NCI-H2107 treated with DMSO at 0.1 percent for 48 hours (cell line): ENCODE data around the gene KRTAP3-3.
"Not testable (repeated sequence)": the region's sequence is repeated elsewhere in the genome, so short reads cannot be mapped to it uniquely, and the experiment has no call there.

Experiments used
- DNase-seq: peaks from one replicate; lab custom pipeline; 2025; ENCODE audit not compliant: unreplicated experiment; lab: John Stamatoyannopoulos, UW

The KRTAP3-3 gene

GRCh38 chr17:40993839-40994238, at the start of gene KRTAP3-3:
Gene KRTAP3-3, minus strand, starts transcription at chr17:40994164. Its CDS starts 67 bp downstream, at chr17:40994097.
- DNase-seq, result peak; percentile 93

GRCh38 chr17:41042953-41043352, 49.0 kb upstream of the KRTAP3-3 start:
- no peak for DNase-seq

GRCh38 chr17:41040783-41041571, 47.0 kb upstream of the KRTAP3-3 start, which contains the start of gene KRTAP1-1:
Gene KRTAP1-1, minus strand, starts transcription at chr17:41041450. Its CDS starts 53 bp downstream, at chr17:41041397.
- DNase-seq, result peak; percentile 30

GRCh38 chr17:41037853-41038350, 43.9 kb upstream of the KRTAP3-3 start:
- DNase-seq, result no peak

GRCh38 chr17:41034346-41034935, 40.5 kb upstream of the KRTAP3-3 start, which contains the start of gene KRTAP1-3:
Gene KRTAP1-3, minus strand, starts transcription at chr17:41034874. Its CDS starts 53 bp downstream, at chr17:41034821.
- not testable (repeated sequence) for DNase-seq

- DNase-seq, result no peak
Observed at GRCh38 chr17:41029633-41030245, 35.8 kb upstream of the KRTAP3-3 start, which contains the start of gene KRTAP1-4. Gene KRTAP1-4, minus strand, starts transcription at chr17:41030195. Its CDS starts 117 bp downstream, at chr17:41030078.

GRCh38 chr17:41026715-41027471, 32.9 kb upstream of the KRTAP3-3 start, which contains the start of gene KRTAP1-5:
Gene KRTAP1-5, minus strand, starts transcription at chr17:41027208. Its CDS starts 53 bp downstream, at chr17:41027155.
- no peak for DNase-seq

- DNase-seq, result no peak
Observed at GRCh38 chr17:41024697-41025096, 30.7 kb upstream of the KRTAP3-3 start.

- no peak for DNase-seq
Observed at GRCh38 chr17:41020336-41020735, 26.4 kb upstream of the KRTAP3-3 start.

GRCh38 chr17:41019415-41019814, 25.5 kb upstream of the KRTAP3-3 start:
- DNase-seq, result no peak

- DNase-seq, result no peak
Observed at GRCh38 chr17:41018541-41018940, 24.6 kb upstream of the KRTAP3-3 start.

- no peak for DNase-seq
Observed at GRCh38 chr17:41016578-41017215, 22.7 kb upstream of the KRTAP3-3 start.

GRCh38 chr17:41015454-41015853, 21.5 kb upstream of the KRTAP3-3 start:
- DNase-seq, result no peak

GRCh38 chr17:41013606-41014005, 19.6 kb upstream of the KRTAP3-3 start:
- peak; percentile 85 for DNase-seq

- no peak for DNase-seq
Observed at GRCh38 chr17:41013181-41013580, 19.2 kb upstream of the KRTAP3-3 start.

GRCh38 chr17:41012326-41013120, 18.6 kb upstream of the KRTAP3-3 start:
- DNase-seq, result peak; percentile 81

GRCh38 chr17:41010441-41010840, 16.5 kb upstream of the KRTAP3-3 start:
- no peak for DNase-seq

GRCh38 chr17:41009936-41010335, 16.0 kb upstream of the KRTAP3-3 start:
- DNase-seq, result no peak

GRCh38 chr17:41009301-41009760, 15.4 kb upstream of the KRTAP3-3 start:
- peak; percentile 67 for DNase-seq
